GM18526 (cell line): ENCODE data around the gene MBOAT7.
A peak's percentile ranks its signal among the peaks of the same experiment; 100 is the strongest.

Experiments used
- POLR2A ChIP-seq: IDR thresholded peaks from 3 replicates; pipeline ENCODE4 v1.6.1; 2011; ENCODE audit not compliant: insufficient read length; ENCODE audit errors: extremely low read depth

The MBOAT7 gene

GRCh38 chr19:54207983-54208783 is 18.8 kb upstream of the MBOAT7 start:
- peak; percentile 54 for TF ChIP-seq POLR2A

DNA sequence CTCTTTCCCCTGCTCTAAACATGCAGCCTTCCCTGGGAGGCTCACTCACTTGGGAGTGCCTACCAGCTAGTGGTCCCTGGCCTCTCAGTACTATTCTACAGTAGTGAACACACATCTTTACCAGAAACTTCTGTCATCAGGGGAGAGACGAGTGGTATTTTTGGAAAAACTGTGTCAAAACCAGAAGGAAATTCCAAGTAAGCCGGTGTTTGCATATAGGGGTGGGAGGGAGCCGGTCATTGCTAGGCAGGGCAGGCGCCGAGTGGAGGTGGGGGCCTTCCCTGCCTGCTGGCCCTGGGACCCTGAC is 18.2 kb upstream of the MBOAT7 start:
- no peak for TF ChIP-seq POLR2A

DNA sequence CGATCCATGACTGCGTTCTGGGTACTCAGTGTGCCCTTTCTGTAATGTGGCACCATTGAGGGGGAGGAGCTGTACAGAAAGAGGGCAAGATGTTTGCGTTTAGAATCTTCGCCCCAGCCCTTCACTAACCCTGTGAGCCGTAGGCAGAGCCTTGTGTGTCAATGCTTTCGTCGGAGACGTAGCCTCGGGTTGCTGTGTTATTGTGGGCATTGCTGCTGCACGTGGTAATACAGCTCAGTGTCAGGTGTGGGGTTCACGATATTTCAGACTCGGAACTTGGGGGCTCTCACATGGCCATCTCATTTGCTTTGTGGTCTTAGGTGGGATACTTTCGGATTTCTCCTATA is 17.4 kb upstream of the MBOAT7 start:
- TF ChIP-seq POLR2A = no peak

DNA sequence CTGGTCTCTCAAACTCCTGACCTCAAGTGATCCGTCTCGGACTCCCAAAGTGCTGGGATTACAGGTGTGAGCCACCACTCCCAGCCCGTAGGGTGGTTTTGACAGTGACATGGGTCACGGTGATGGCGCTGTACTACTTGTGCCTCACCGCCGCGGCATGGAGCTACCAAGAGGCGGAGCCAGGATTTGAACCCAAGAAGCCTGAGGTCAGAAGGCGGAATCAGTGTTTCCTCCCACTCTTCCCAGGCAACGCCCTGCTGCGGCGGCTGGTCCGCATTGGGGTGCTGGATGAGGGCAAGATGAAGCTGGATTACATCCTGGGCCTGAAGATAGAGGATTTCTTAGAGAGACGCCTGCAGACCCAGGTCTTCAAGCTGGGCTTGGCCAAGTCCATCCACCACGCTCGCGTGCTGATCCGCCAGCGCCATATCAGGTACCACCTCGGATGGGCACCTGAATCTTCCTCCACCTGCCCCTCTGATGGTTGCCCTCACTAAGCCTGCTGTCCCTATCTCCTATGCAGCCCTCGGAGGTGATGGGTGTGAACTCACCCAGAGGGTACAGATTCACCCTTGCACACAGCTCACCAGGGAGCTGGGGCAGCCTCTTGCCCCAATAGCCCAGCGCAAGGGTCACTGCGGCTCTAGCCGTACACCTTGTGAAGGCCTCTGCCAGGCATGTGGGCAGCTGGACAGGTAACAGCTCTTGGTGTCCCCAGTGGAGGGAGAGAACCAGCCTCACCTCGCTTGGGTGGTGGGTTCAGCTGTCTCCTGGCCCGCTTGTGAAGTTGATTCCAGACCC is 16.9 kb upstream of the MBOAT7 start:
- TF ChIP-seq POLR2A = no peak

DNA sequence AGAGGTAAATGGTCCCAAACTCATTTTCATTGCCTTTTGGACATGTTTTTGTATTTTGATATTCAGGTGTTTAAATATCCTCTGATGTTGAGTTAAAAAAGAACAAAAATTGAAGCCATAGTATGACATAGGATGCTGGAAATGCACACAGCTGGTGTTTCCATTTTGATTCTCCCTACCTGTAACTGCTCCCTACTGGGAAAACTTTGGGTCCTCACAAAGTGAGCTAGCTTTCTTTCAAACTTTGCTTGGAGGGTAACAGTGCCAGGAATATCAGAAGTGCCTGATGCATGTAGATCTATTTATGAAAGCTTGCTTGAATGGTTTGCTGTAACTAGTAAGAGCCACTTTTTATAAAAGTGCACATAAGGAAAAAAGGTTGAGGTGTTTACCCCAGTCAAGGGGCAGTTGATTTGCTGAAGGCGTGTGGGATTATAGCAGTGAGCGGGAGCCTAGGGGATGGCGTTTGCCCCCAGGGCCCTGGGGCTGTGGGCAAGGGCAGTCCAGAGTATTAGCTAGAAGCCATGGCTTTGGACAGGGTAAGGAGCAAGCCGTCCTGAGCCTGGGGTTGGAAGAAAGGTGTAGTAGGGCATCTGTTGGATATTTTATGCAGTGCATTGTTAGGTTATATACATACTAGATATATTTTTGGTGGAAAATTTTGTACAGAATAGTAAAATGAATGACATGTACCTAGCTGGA is 15.5 kb upstream of the MBOAT7 start:
- TF ChIP-seq POLR2A = no peak

DNA sequence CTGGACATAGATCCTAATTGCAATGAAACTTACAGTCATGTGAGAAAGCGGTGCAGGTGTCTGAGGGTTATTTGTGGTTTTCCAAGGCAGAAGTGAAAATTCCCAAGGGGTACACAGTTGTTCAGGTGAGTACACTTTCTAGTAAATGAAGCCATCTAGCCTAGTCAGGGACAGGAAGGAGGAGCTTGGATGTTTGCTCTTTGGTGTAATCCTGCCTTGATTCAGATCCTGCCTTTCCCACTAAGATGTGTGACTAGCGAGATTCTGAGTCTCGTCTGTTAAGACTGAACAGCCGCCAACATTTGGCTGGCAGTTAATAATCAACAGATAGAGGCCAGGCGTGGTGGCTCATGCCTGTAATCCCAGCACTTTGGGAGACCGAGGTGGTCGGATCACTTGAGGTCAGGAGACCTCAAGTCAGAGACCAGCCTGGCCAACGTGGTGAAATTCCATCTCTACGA is 13.8 kb upstream of the MBOAT7 start:
- TF ChIP-seq POLR2A = no peak

GRCh38 chr19:54201980-54202379 is 12.6 kb upstream of the MBOAT7 start:
- no peak for TF ChIP-seq POLR2A

DNA sequence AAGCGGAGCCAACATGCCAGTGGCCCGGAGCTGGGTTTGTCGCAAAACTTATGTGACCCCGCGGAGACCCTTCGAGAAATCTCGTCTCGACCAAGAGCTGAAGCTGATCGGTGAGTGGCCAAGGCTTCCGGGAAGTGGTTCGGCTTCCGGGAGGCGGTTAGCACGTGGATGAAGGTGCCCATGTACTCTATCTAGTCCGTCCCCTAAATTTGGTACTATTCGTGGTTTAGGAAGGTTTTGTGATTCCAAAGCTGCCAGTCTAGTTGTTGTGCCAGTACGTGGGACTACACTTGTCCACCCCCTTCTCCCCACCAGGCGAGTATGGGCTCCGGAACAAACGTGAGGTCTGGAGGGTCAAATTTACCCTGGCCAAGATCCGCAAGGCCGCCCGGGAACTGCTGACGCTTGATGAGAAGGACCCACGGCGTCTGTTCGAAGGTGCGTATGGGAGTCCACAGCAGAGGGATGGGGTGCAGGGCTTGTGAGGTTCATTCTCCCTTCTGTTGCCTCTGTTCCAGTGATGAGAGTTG is 11.9 kb upstream of the MBOAT7 start:
- TF ChIP-seq POLR2A = no peak

GRCh38 chr19:54199401-54199800 is 10.0 kb upstream of the MBOAT7 start:
- TF ChIP-seq POLR2A = no peak

GRCh38 chr19:54197121-54197520 is 7.7 kb upstream of the MBOAT7 start:
- no peak for TF ChIP-seq POLR2A

GRCh38 chr19:54196536-54196935 is 7.2 kb upstream of the MBOAT7 start:
- no peak for TF ChIP-seq POLR2A

GRCh38 chr19:54193011-54193410 is 3.6 kb upstream of the MBOAT7 start:
- TF ChIP-seq POLR2A = no peak

DNA sequence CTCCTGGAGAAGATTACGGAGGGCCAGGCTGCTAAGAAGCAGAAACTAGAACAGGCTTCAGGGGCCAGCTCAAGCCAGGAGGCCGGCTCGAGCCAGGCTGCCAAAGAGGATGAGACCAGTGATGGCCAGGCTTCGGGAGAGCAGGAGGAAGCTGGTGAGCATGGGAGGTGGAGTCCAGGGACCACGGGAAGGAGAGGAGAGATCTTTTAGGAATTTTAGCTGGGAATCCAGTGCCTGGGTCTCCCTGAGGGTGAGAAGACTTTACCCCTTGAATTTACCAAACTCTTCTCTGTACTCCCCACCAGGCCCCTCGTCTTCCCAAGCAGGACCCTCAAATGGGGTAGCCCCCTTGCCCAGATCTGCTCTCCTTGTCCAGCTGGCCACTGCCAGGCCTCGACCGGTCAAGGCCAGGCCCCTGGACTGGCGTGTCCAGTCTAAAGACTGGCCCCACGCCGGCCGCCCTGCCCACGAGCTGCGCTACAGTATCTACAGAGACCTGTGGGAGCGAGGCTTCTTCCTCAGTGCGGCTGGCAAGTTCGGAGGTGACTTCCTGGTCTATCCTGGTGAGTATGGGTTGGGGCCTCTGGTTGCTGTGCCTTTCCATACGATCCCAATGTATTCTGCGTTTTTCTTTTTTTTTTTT is 2.6 kb upstream of the MBOAT7 start:
- no peak for TF ChIP-seq POLR2A

DNA sequence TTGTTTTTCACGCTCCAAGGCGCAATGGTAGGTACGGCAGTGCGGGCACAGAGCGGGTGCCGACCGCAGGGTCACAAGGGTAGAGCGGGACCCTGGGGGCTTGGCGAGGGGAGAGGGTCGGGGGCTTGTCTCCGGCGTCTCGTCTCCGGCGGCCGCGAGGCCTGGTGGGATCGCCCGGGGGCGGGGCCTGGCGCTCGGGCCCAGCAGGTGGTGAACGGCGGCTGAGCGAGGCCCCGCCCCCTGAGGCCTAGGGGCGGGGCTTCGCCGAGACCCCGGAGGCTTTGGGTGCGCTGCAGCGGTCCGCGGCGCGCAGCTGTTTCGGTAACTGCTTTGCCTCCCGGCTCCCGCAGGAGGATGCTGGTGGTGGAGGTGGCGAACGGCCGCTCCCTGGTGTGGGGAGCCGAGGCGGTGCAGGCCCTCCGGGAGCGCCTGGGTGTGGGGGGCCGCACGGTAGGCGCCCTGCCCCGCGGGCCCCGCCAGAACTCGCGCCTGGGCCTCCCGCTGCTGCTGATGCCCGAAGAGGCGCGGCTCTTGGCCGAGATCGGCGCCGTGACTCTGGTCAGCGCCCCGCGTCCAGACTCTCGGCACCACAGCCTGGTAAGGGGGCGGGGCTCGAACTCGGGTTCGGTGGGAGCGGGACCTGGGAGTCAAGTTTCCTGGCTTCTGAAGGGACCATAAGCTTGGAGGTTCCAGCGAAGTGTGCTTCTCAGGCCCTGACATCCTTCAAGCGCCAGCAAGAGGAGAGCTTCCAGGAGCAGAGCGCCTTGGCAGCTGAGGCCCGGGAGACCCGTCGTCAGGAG is 1.8 kb upstream of the MBOAT7 start, which contains the start of gene TSEN34:
TSEN34 (plus strand) TSS at position 298 of the 800 bp plus-strand sequence; CDS start at position 355, 57 bp downstream.
- peak; percentile 65 for TF ChIP-seq POLR2A
